A673 (cell line): Measurements from ENCODE around the gene TTC39A.

Experiments
- CTCF ChIP-seq: fragments of 300-800, 200-600 bp; sonication (generic); conservative IDR thresholded peaks from 2 replicates; pipeline ENCODE4 v1.5.1; 2017; ENCODE audit warnings: low read depth, mild to moderate bottlenecking, antibody characterized with exemption, low read length, moderate library complexity, mixed read lengths
- EZH2 ChIP-seq: fragments of 200-600 bp; sonication (generic); IDR thresholded peaks from 2 replicates; pipeline ENCODE4 v1.6.1; 2017; ENCODE audit warnings: borderline replicate concordance, low read depth, mild to moderate bottlenecking, mixed read lengths, antibody characterized with exemption, low read length; ENCODE audit not compliant: poor library complexity, severe bottlenecking

GRCh38 chr1:51322417-51323101, 7.8 kb downstream of the TTC39A start:
- TF ChIP-seq EZH2: no peak
- no peak for TF ChIP-seq CTCF
